ENCODE data around the gene RCSD1. TPM values are rescaled to one million over a fixed set of nuclear protein-coding genes. Genes with fewer than 3 reads are reported as not detected.
"Not testable (repeated sequence)": the region's sequence is repeated elsewhere in the genome, so short reads cannot be mapped to it uniquely, and the experiment has no call there.

RCSD1 gene
- total and polyA plus RNA-seq, 7 donors = 3.9 to 34.2 (median 13.7) TPM

- no peaks in the 10 kb centered on the region for H3K27me3 ChIP-seq (ENCODE audit: insufficient read depth in 3 of 3, low read length in 2 of 3)
- WGBS, 3 donors = 90 to 94% (median 91%) methylated on average over 3 of the region's 3 CpGs
- no peaks in the 10 kb centered on the region for H3K36me3 ChIP-seq (ENCODE audit: insufficient read depth in 1 of 2, low read depth in 1 of 2)
- H3K27ac ChIP-seq = no peak overlapping the region
- H3K4me3 ChIP-seq = no peak overlapping the region
- DNase-seq (no peak), ATAC-seq (no peak)
- no peaks in the 10 kb centered on the region for H3K9me3 ChIP-seq
- H3K4me1 ChIP-seq = peaks cover 16% of the 10 kb centered on the region
- no peak for TF ChIP-seq CTCF (IDR thresholded peaks at IDR 0.05)
- intact Hi-C loops (cut with DNase I) = loop anchor here in 1 of 2 donors (10.0 kb wide), 1 partner anchor 199 kb away; no protein-coding TSS in a partner anchor
Observed at GRCh38 chr1:167605576-167605975, 24.5 kb upstream of the RCSD1 start.

GRCh38 chr1:167611983-167612382 is 18.0 kb upstream of the RCSD1 start:
- Histone ChIP-seq H3K27me3 (ENCODE audit: insufficient read depth in 3 of 3, low read length in 2 of 3) (no peaks in the 10 kb centered on the region), H3K4me3 (no peak overlapping the region), H3K9me3 (no peaks in the 10 kb centered on the region), H3K36me3 (ENCODE audit: insufficient read depth in 1 of 2, low read depth in 1 of 2) (no peaks in the 10 kb centered on the region), H3K27ac (no peak overlapping the region), H3K4me1 (no peaks in the 10 kb centered on the region)
- intact Hi-C loops (cut with DNase I) = no loop called here
- ATAC-seq (no peak), DNase-seq (no peak)
- no peak for TF ChIP-seq CTCF (IDR thresholded peaks at IDR 0.05)
- WGBS, 3 donors = 81 to 92% (median 85%) methylated on average over 1 of the region's 1 CpG

- Histone ChIP-seq H3K4me3 (no peak overlapping the region), H3K27ac (no peak overlapping the region), H3K4me1 (no peaks in the 10 kb centered on the region), H3K9me3 (no peaks in the 10 kb centered on the region), H3K27me3 (ENCODE audit: insufficient read depth in 3 of 3, low read length in 2 of 3) (no peaks in the 10 kb centered on the region), H3K36me3 (ENCODE audit: insufficient read depth in 1 of 2, low read depth in 1 of 2) (no peaks in the 10 kb centered on the region)
- TF ChIP-seq CTCF (IDR thresholded peaks at IDR 0.05) = no peak
- DNase-seq (no peak), ATAC-seq (no peak)
- 89 to 95% (median 92%) methylated on average over 2 of the region's 2 CpGs for WGBS, 3 donors
- intact Hi-C loops (cut with DNase I) = no loop called here
Observed at GRCh38 chr1:167612587-167613385, 17.2 kb upstream of the RCSD1 start.

- DNase-seq; H3K27ac ChIP-seq; H3K4me3 ChIP-seq; H3K9me3 ChIP-seq; H3K4me1 ChIP-seq; H3K27me3 ChIP-seq (ENCODE audit: insufficient read depth in 3 of 3, low read length in 2 of 3); H3K36me3 ChIP-seq (ENCODE audit: insufficient read depth in 1 of 2, low read depth in 1 of 2); ATAC-seq; intact Hi-C loops (cut with DNase I): not testable (repeated sequence)
- 86 to 93% (median 91%) methylated on average over 2 of the region's 2 CpGs for WGBS, 3 donors
Observed at GRCh38 chr1:167613984-167614383, 16.0 kb upstream of the RCSD1 start.

GRCh38 chr1:167614851-167615250 is 15.2 kb upstream of the RCSD1 start:
- no peak for TF ChIP-seq CTCF (IDR thresholded peaks at IDR 0.05)
- Histone ChIP-seq H3K4me1 (no peaks in the 10 kb centered on the region), H3K9me3 (no peaks in the 10 kb centered on the region), H3K4me3 (no peak overlapping the region), H3K27me3 (ENCODE audit: insufficient read depth in 3 of 3, low read length in 2 of 3) (no peaks in the 10 kb centered on the region), H3K36me3 (ENCODE audit: insufficient read depth in 1 of 2, low read depth in 1 of 2) (no peaks in the 10 kb centered on the region), H3K27ac (no peak overlapping the region)
- WGBS, 3 donors = 74 to 86% (median 77%) methylated on average over 1 of the region's 1 CpG
- no peak for DNase-seq
- ATAC-seq = no peak
- intact Hi-C loops (cut with DNase I) = no loop called here
